GOT3 (cell line): ENCODE measurements around the gene TIGD2.

Source experiments
- DNase-seq: peaks from one replicate; lab custom pipeline; 2025; ENCODE audit warnings: mixed read lengths; lab: John Stamatoyannopoulos, UW

TIGD2 gene

DNA sequence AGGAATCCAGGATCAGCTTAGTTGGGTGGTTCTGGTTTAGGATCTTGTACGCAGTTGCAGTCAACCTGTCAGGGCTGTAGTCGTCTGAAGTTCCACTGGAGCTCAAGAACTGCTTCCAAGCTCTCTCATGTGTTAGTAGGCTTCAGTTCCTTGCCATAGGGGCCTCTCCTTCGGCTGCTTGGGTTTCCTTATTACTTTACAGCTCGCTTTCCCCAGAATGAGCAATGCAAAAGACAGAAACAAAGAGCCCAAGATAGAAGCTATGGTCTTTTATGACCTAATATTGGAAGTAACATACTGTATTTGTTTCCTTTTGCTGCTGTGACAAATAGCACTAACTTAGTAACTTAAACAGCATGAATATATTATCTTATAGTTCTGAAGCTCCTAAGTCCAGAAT, 51.7 kb downstream of the TIGD2 start:
- DNase-seq: no peak

DNA sequence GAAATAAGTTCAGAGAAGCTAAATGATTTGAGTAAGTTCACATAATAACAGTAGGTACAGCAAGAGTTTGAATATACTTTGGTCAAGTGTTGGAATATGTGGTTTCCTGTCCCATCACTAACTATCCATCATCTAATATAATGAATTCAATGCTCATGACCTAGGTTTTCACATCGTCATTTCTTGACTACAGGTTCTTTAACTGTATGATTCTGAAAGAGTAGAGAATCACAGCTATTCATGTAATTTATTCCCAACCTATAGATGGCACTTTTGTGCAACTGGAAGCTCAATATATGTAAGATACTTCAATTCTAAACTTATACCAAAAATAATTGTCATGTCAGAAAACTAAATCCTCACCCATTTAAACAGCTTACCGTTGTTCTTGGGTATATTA, 53.1 kb downstream of the TIGD2 start:
- no peak for DNase-seq
